HUES64 (cell line): ENCODE results near the gene GIPR.

Experiments used
- H3K27ac ChIP-seq: 2 replicates; pipeline ENCODE4 v1.7.0; 2013; ENCODE audit warnings: low read depth, low read length, inconsistent platforms
- H3K27me3 ChIP-seq: 2 replicates; pipeline ENCODE4 v1.6.1; 2013; ENCODE audit warnings: mild to moderate bottlenecking, low read length; ENCODE audit not compliant: insufficient read depth
- H3K36me3 ChIP-seq: 2 replicates; pipeline ENCODE4 v1.6.1; 2013; ENCODE audit warnings: mild to moderate bottlenecking, low read length; ENCODE audit not compliant: insufficient read depth
- H3K4me1 ChIP-seq: 2 replicates; pipeline ENCODE4 v1.6.1; 2013; ENCODE audit warnings: mild to moderate bottlenecking, low read length, moderate library complexity; ENCODE audit not compliant: insufficient read depth
- H3K4me3 ChIP-seq: 2 replicates; pipeline ENCODE4 v1.5.1; 2013; ENCODE audit warnings: mild to moderate bottlenecking, low read length, moderate library complexity
- H3K9ac ChIP-seq: 2 replicates; pipeline ENCODE4 v1.6.1; 2013; ENCODE audit warnings: mild to moderate bottlenecking, low read depth, low read length
- H3K9me3 ChIP-seq: 2 replicates; pipeline ENCODE4 v1.6.1; 2013; ENCODE audit warnings: low read depth, low read length; ENCODE audit not compliant: insufficient read depth
- WGBS: fragments of 150-250, 120-280 bp; methylation state at CpG from one replicate; pipeline ENCODE4 v1.1.7; 2013; ENCODE audit warnings: missing lambda C conversion rate; 5-methylcytosine and 5-hydroxymethylcytosine counted together

GIPR gene

GRCh38 chr19:45650722-45651121 is 17.3 kb upstream of the GIPR start:
- Histone ChIP-seq H3K4me1 (no peaks in the 10 kb centered on the region), H3K36me3 (no peaks in the 10 kb centered on the region), H3K9ac (no peak overlapping the region), H3K27ac (no peak overlapping the region), H3K9me3 (no peaks in the 10 kb centered on the region), H3K4me3 (no peak overlapping the region), H3K27me3 (no peaks in the 10 kb centered on the region)
- 79% methylated on average over 3 of the region's 3 CpGs for WGBS

GRCh38 chr19:45653634-45654033 is 14.4 kb upstream of the GIPR start:
- Histone ChIP-seq H3K9ac (no peak overlapping the region), H3K27me3 (no peaks in the 10 kb centered on the region), H3K4me1 (no peaks in the 10 kb centered on the region), H3K4me3 (no peak overlapping the region), H3K27ac (no peak overlapping the region), H3K36me3 (no peaks in the 10 kb centered on the region), H3K9me3 (no peaks in the 10 kb centered on the region)
- WGBS = 64% methylated on average over 5 of the region's 5 CpGs

- no peaks in the 10 kb centered on the region for H3K36me3 ChIP-seq
- no peaks in the 10 kb centered on the region for H3K9me3 ChIP-seq
- no peaks in the 10 kb centered on the region for H3K4me1 ChIP-seq
- H3K4me3 ChIP-seq = no peak overlapping the region
- 74% methylated on average over 3 of the region's 3 CpGs for WGBS
- no peak overlapping the region for H3K9ac ChIP-seq
- no peaks in the 10 kb centered on the region for H3K27me3 ChIP-seq
- no peak overlapping the region for H3K27ac ChIP-seq
Observed at GRCh38 chr19:45655073-45655472, 12.9 kb upstream of the GIPR start.

GRCh38 chr19:45657520-45658167 is 10.4 kb upstream of the GIPR start:
- 46% methylated on average over 14 of the region's 14 CpGs for WGBS
- no peak overlapping the region for H3K27ac ChIP-seq

DNA sequence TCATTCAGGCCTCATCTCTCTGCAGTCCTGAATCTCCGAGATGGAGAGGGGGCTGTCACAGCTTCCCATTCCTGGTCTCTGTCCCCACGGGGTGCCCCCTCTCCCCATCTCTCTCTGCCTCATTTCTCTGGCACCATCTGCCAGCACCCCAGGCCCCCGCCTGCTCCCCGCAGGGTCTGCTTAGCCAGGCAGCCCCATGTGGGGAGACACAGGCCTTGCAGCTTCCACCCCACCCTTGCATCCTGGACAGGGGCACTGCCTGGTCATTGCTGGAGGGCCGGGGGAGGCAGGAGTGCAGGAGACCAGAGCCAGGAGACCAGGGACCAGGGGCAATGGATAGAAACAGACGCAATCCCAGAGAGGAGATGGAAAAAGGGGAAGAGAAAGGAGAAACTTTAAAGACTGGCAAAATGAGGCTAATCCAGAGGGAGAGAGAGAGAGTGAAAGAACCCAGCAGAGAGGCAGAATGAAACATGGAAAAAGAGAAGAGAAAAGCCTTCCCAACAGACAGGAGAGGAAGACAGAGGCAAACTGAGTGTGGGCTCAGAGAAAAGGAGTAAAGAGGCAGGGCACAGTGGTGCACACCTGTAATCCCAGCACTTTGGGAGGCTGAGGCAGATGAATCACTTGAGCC is 8.8 kb upstream of the GIPR start:
- H3K27me3 ChIP-seq = no peaks in the 10 kb centered on the region
- H3K9ac ChIP-seq = no peak overlapping the region
- H3K27ac ChIP-seq = no peak overlapping the region
- H3K4me1 ChIP-seq = no peaks in the 10 kb centered on the region
- H3K4me3 ChIP-seq = no peak overlapping the region
- 86% methylated on average over 6 of the region's 6 CpGs for WGBS
- H3K36me3 ChIP-seq = no peaks in the 10 kb centered on the region
- no peaks in the 10 kb centered on the region for H3K9me3 ChIP-seq

More at GRCh38 chr19:45657520-45658167, 10.4 kb upstream of the GIPR start:
- H3K36me3 ChIP-seq = no peaks in the 10 kb centered on the region
- H3K27me3 ChIP-seq = no peaks in the 10 kb centered on the region
- no peak overlapping the region for H3K9ac ChIP-seq
- no peaks in the 10 kb centered on the region for H3K9me3 ChIP-seq
- no peak overlapping the region for H3K4me3 ChIP-seq
- no peaks in the 10 kb centered on the region for H3K4me1 ChIP-seq

DNA sequence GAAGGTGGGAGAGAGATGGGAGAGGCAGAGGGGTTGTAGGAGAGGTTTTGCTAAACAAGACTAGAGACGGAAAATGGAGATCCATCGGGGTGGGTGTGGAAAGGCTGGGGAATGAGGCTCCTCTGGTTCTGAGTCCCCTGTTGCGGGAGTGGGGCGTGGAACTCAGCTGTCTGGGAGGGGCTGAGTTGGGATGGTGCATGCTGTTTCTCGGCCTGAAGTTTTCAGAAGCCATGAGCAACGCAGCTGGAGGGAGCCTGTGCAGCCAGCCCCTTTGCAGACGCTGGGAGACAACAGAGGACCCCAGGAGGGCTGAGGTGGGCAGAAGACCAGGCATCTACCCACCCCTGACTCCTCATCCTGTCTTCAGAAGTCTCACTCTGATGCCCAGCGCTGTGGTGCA is 7.4 kb upstream of the GIPR start:
- Histone ChIP-seq H3K4me1 (no peaks in the 10 kb centered on the region), H3K27me3 (no peaks in the 10 kb centered on the region), H3K4me3 (no peak overlapping the region), H3K9me3 (no peaks in the 10 kb centered on the region), H3K27ac (no peak overlapping the region), H3K9ac (no peak overlapping the region), H3K36me3 (no peaks in the 10 kb centered on the region)
- WGBS = 50% methylated on average over 8 of the region's 8 CpGs

DNA sequence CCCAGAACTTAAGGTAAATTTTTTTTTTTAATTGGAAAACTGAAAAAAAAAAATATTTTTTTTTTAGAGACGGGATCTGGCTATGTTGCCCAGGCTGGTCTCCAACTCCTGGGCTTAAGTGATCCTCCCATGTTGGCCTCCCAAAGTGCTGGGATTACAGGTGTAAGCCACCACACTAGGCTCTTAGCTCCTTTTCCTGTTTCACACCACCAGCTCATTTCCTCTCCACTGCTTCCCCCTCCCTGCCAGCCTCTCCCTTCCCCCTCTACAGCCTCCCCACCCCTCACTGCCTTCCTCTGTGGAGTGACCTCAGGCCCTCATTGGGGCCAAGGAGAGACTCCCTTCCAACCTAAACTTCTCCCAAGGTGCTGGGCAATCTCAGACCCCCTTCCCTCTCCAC is 4.2 kb upstream of the GIPR start:
- Histone ChIP-seq H3K27ac (no peak overlapping the region), H3K27me3 (peaks cover 14% of the 10 kb centered on the region), H3K4me3 (no peak overlapping the region), H3K9me3 (no peaks in the 10 kb centered on the region), H3K4me1 (0 out of 2 replicates have a peak, but pooled peaks cover 3% of the 10 kb centered on the region), H3K36me3 (no peaks in the 10 kb centered on the region), H3K9ac (no peak overlapping the region)
- 93% methylated on average over 1 of the region's 1 CpG for WGBS

DNA sequence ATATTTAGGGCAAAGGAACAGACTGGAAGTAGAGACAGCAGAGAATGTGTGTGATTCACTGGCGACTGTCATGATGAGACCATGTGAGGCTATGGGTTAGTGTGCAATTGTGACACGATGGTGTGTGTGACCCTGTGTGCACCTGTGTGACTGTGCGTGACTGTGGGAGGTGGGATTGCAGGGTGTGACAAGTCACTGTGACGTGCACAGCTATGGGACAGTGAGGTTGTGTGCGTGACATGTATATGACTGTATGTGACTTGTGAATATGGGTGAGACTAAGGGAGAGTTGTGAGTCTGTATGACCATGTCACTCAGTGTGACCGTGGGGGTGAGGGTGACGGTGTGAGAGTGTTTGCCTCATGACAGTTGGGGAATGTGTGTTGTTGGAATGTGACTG is 3.4 kb upstream of the GIPR start:
- 83% methylated on average over 7 of the region's 7 CpGs for WGBS
- Histone ChIP-seq H3K36me3 (no peaks in the 10 kb centered on the region), H3K4me1 (0 out of 2 replicates have a peak, but pooled peaks cover 3% of the 10 kb centered on the region), H3K27ac (no peak overlapping the region), H3K9ac (no peak overlapping the region), H3K9me3 (no peaks in the 10 kb centered on the region), H3K4me3 (no peak overlapping the region), H3K27me3 (peaks cover 22% of the 10 kb centered on the region)

DNA sequence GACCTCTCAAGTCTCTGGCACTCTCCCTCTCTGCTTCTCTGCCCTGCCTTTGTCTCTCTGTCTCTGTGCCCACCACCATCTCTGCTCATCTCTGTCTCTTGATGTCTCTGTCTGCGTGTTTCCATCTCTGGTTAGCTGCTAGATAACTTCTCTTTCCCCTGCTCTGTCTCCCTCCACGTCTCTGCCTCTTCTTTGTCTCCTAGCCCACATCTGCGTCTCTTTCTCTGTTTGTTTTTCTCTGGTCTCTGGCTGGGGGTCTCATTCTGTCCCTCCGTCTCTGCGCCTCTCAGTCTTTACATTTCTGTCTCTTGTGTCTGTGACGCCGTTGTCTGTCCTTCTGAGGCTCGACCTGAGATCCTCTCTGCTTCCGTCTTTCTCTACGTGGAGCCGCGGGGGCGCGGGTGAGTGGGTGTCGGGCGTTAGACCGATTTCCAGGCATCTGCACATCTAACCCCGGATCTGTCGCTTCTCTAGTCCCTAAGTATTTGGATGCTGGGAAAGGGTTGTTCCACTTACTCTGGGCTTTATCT is 386 bp downstream of the GIPR start:
- H3K4me3 ChIP-seq = peak overlapping the region; percentile 48
- 0 out of 2 replicates have a peak, but pooled peaks cover 3% of the 10 kb centered on the region for H3K4me1 ChIP-seq
- H3K36me3 ChIP-seq = no peaks in the 10 kb centered on the region
- no peaks in the 10 kb centered on the region for H3K9me3 ChIP-seq
- H3K27me3 ChIP-seq = peaks cover 39% of the 10 kb centered on the region
- no peak overlapping the region for H3K9ac ChIP-seq
- 3% methylated on average over 19 of the region's 19 CpGs for WGBS
- no peak overlapping the region for H3K27ac ChIP-seq

DNA sequence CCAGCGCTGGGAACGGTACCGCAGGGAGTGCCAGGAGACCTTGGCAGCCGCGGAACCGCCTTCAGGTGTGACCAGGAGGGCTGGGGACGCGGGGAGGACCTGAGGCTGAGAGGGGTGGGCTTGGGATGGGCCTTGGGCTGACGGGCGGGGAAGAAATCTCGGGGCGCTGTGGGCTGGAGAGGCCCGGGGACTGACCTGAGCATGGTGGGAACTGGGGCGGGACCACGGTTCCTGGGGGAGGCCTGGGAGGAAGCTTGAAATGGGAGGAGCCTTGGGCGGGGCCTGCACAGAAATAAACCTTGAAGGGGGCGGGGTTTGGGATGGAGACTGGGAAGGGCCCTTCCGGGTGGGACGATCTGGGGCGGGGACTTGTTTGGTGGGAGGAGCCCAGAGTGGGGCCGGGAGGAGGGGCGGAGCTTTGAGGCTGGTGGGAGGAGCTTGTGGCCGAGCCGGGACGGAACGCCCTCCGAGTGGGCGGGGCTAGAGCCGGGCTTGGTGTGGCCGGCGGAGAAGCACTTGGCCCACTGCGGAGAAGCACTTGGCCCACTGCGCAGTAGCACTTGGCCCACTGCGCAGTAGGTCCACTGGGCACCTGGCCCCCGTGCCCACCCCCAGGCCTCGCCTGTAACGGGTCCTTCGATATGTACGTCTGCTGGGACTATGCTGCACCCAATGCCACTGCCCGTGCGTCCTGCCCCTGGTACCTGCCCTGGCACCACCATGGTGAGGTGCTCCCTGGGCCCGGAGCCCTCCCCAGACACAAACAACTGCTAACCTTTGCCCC is 2.8 kb downstream of the GIPR start:
- WGBS = 15% methylated on average over 42 of the region's 42 CpGs
- Histone ChIP-seq H3K4me1 (0 out of 2 replicates have a peak, but pooled peaks cover 3% of the 10 kb centered on the region), H3K27me3 (peaks cover 39% of the 10 kb centered on the region), H3K36me3 (no peaks in the 10 kb centered on the region), H3K4me3 (peak overlapping the region; percentile 72), H3K27ac (no peak overlapping the region), H3K9me3 (no peaks in the 10 kb centered on the region), H3K9ac (no peak overlapping the region; the same call in 1 of the 2 replicates)

- no peak overlapping the region for H3K27ac ChIP-seq
- peaks cover 41% of the 10 kb centered on the region for H3K27me3 ChIP-seq
- no peaks in the 10 kb centered on the region for H3K4me1 ChIP-seq
- no peak overlapping the region for H3K9ac ChIP-seq
- H3K4me3 ChIP-seq = no peak overlapping the region
- no peaks in the 10 kb centered on the region for H3K9me3 ChIP-seq
- 85% methylated on average over 7 of the region's 7 CpGs for WGBS
- no peaks in the 10 kb centered on the region for H3K36me3 ChIP-seq
Observed at GRCh38 chr19:45674946-45675345, 6.9 kb downstream of the GIPR start.
